Uterus (tissue), 2 donors: ENCODE results near the gene CYGB.
"Not testable (repeated sequence)": the region's sequence is repeated elsewhere in the genome, so short reads cannot be mapped to it uniquely, and the experiment has no call there.

Source experiments
- CTCF ChIP-seq, 4 experiments: fragments of 200-600 bp in 2 of 4; fragments of 450-650 bp in 2 of 4; sonication (generic) in 2 of 4; IDR thresholded peaks; one replicate each; pipeline ENCODE4 v1.5.1; 2016 to 2019; ENCODE audit warnings: antibody characterized with exemption in 4 of 4, mild to moderate bottlenecking in 2 of 4, moderate library complexity in 1 of 4
- POLR2A ChIP-seq, 2 donors: fragments of 450-650 bp; IDR thresholded peaks; one replicate each; pipeline ENCODE4 v1.6.1; 2016; ENCODE audit warnings: antibody characterized with exemption in 2 of 2, mild to moderate bottlenecking in 1 of 2, moderate library complexity in 1 of 2

GRCh38 chr17:76514355-76514754 lies 23.2 kb downstream of the CYGB start:
- not testable (repeated sequence) for TF ChIP-seq CTCF, POLR2A (IDR thresholded peaks at IDR 0.05)
